Vagina (tissue), 2 donors: ENCODE data around the gene SS18L1. TPM values are rescaled to one million over a fixed set of nuclear protein-coding genes. Genes with fewer than 3 reads are reported as not detected.

Source experiments
- DNase-seq, 2 donors: peaks; one replicate each; pipeline ENCODE4 v3.0.0-alpha.2; 2017; ENCODE audit errors: extremely low spot score in 2 of 2
- H3K27ac ChIP-seq: fragments of 200-600 bp; sonication (generic); one replicate; pipeline ENCODE4 v1.5.1; 2019
- H3K27me3 ChIP-seq: fragments of 200-600 bp; sonication (generic); one replicate; pipeline ENCODE4 v1.5.1; 2019
- H3K36me3 ChIP-seq, 2 donors: fragments of 200-600 bp; sonication (generic); one replicate each; pipeline ENCODE4 v1.5.1; 2017 to 2019
- H3K4me1 ChIP-seq: fragments of 200-600 bp; sonication (generic); one replicate; pipeline ENCODE4 v1.5.1; 2019
- H3K4me3 ChIP-seq, 2 donors: fragments of 200-600 bp; sonication (generic); 1 replicate in 1 of 2; 2 replicates in 1 of 2; pipeline ENCODE4 v1.5.1; 2016 to 2019
- H3K9me3 ChIP-seq: fragments of 200-600 bp; sonication (generic); one replicate; pipeline ENCODE4 v1.5.1; 2019
- POLR2A ChIP-seq, 2 donors: fragments of 450-650 bp; IDR thresholded peaks; one replicate each; pipeline ENCODE4 v1.6.1; 2017; ENCODE audit warnings: antibody characterized with exemption in 2 of 2, mild to moderate bottlenecking in 2 of 2, moderate library complexity in 2 of 2
- POLR2AphosphoS5 ChIP-seq, 2 donors: sonication (generic); formaldehyde crosslinking; IDR thresholded peaks; one replicate each; pipeline ENCODE4 v1.9.0; 2017; ENCODE audit warnings: antibody characterized with exemption in 2 of 2, mild to moderate bottlenecking in 2 of 2, low read depth in 1 of 2; ENCODE audit not compliant: insufficient read depth in 1 of 2
- intact Hi-C: fragments of 100-400 bp; cut with DNase I; formaldehyde crosslinking; loops from one replicate; pipeline ENCODE4 v1.15.1; 2023
- total RNA-seq: library from RNA; depleted of rRNA; stranded (reverse); fragments of >200 nt; gene quantifications from one replicate; pipeline ENCODE4 v1.2.3, GENCODE V29; 2016
- TF ChIP-seq, protein P1 (sequence below), 3 experiments: fragments of 450-650 bp in 2 of 3; fragments of 200-600 bp in 1 of 3; sonication (generic) in 1 of 3; IDR thresholded peaks; one replicate each; pipeline ENCODE4 v1.5.1; 2017 to 2019; ENCODE audit warnings: antibody characterized with exemption in 3 of 3, mild to moderate bottlenecking in 2 of 3, moderate library complexity in 2 of 3

SS18L1 gene
- total RNA-seq, 1 donor from 2014 or later: 25.3 TPM

DNA sequence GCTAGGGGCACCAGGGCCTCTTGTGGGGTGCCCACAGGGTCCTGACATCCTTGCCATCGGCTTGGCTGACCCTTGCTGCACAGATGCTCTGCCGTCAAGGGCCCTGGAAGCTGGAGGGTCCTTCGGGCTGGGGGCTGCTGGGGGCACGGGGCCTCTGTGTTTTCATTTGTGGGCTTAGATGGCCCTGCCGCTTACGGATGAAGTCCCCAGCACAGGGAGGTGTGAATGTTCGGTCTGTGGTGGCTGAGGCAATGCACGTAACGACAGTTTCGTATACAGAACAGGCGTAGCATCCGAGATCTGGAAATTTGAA, 14.5 kb downstream of the SS18L1 start:
- TF ChIP-seq POLR2A (IDR thresholded peaks at IDR 0.05): no peak
- no peak for TF ChIP-seq POLR2AphosphoS5 (IDR thresholded peaks at IDR 0.05; ENCODE audit: insufficient read depth in 1 of 2, low read depth in 1 of 2)
- peaks cover 19% of the 10 kb centered on the region for H3K4me1 ChIP-seq
- DNase-seq: no peak
- no peaks in the 10 kb centered on the region for H3K9me3 ChIP-seq
- no peaks in the 10 kb centered on the region for H3K27me3 ChIP-seq
- intact Hi-C loops: no loop called here
- peaks cover 0 to 17% of the 10 kb centered on the region in 2 donors for H3K36me3 ChIP-seq
- no peak overlapping the region for H3K27ac ChIP-seq
- H3K4me3 ChIP-seq: no peak overlapping the region

DNA sequence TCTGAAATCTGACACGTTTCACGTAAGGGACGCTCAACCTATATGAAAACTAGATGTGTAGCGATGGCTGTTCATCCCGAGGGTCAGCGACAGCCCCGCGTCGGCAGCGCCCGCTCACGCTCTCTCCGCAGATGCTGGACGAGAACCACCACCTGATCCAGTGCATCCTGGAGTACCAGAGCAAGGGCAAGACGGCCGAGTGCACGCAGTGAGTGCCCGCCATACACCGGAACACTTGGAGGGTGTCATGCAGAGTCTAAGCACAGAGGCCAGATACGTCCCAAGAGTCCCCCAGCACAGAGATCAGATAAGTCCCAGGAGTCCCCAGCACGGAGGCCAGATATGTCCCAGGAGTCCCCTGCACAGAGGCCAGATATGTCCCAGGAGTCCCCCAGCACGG, 15.0 kb downstream of the SS18L1 start:
- no peaks in the 10 kb centered on the region for H3K9me3 ChIP-seq
- H3K27me3 ChIP-seq: no peaks in the 10 kb centered on the region
- TF ChIP-seq, protein P1, sequence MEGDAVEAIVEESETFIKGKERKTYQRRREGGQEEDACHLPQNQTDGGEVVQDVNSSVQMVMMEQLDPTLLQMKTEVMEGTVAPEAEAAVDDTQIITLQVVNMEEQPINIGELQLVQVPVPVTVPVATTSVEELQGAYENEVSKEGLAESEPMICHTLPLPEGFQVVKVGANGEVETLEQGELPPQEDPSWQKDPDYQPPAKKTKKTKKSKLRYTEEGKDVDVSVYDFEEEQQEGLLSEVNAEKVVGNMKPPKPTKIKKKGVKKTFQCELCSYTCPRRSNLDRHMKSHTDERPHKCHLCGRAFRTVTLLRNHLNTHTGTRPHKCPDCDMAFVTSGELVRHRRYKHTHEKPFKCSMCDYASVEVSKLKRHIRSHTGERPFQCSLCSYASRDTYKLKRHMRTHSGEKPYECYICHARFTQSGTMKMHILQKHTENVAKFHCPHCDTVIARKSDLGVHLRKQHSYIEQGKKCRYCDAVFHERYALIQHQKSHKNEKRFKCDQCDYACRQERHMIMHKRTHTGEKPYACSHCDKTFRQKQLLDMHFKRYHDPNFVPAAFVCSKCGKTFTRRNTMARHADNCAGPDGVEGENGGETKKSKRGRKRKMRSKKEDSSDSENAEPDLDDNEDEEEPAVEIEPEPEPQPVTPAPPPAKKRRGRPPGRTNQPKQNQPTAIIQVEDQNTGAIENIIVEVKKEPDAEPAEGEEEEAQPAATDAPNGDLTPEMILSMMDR (IDR thresholded peaks at IDR 0.05): no peak
- TF ChIP-seq POLR2AphosphoS5 (IDR thresholded peaks at IDR 0.05; ENCODE audit: insufficient read depth in 1 of 2, low read depth in 1 of 2) (no peak), POLR2A (IDR thresholded peaks at IDR 0.05) (no peak)
- peaks cover 19% of the 10 kb centered on the region for H3K4me1 ChIP-seq
- no peak overlapping the region for H3K4me3 ChIP-seq
- no peak for DNase-seq
- no peak overlapping the region for H3K27ac ChIP-seq
- H3K36me3 ChIP-seq: peaks cover 0 to 22% of the 10 kb centered on the region in 2 donors
- intact Hi-C loops: no loop called here

DNA sequence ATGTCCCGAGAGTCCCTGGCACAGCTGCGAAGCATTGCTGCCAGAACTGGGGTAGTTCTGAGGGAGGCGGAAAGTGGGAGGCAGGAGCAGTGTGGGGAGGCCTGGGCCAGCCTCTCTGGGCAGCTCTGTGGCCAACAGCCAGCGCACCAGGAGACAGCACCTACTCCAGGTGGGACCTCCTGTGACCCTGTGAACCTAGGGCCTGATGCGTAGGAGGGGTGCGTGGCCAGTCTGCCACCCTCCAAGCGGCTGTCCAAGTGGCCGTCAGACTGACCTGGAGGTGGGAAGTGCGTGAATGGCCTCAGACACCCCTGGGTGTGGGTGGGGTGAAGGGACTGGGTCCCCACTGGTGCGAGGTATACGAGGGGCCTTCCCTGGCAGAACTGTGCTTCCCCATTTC, 15.5 kb downstream of the SS18L1 start:
- H3K36me3 ChIP-seq: peaks cover 0 to 27% of the 10 kb centered on the region in 2 donors
- peaks cover 19% of the 10 kb centered on the region for H3K4me1 ChIP-seq
- H3K9me3 ChIP-seq: no peaks in the 10 kb centered on the region
- no peaks in the 10 kb centered on the region for H3K27me3 ChIP-seq
- no peak overlapping the region for H3K27ac ChIP-seq
- intact Hi-C loops: no loop called here
- H3K4me3 ChIP-seq: no peak overlapping the region
- no peak for TF ChIP-seq POLR2A (IDR thresholded peaks at IDR 0.05)
- TF ChIP-seq, protein P1 (IDR thresholded peaks at IDR 0.05): no peak
- no peak for TF ChIP-seq POLR2AphosphoS5 (IDR thresholded peaks at IDR 0.05; ENCODE audit: insufficient read depth in 1 of 2, low read depth in 1 of 2)
- DNase-seq: no peak

DNA sequence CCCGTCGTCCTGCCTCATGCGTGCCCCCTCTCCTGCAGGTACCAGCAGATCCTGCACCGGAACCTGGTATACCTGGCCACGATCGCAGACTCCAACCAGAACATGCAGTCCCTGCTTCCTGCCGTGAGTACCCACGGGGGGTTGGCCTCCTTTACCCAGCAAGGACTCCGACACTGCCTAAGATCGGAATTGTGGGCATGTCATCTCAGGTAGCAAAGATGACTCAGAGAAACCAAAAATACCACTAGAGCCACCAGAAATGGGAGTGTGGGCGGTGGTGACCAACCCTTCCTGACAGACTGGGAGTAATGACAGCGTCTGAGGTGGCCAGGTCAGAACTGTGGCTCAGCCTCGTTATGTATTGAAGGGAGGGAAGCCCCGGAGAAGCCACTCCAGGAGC, 16.3 kb downstream of the SS18L1 start:
- no peaks in the 10 kb centered on the region for H3K27me3 ChIP-seq
- peaks cover 19% of the 10 kb centered on the region for H3K4me1 ChIP-seq
- TF ChIP-seq POLR2A (IDR thresholded peaks at IDR 0.05) (no peak), POLR2AphosphoS5 (IDR thresholded peaks at IDR 0.05; ENCODE audit: insufficient read depth in 1 of 2, low read depth in 1 of 2) (no peak)
- TF ChIP-seq, protein P1 (IDR thresholded peaks at IDR 0.05): no peak
- no peak for DNase-seq
- H3K36me3 ChIP-seq: peaks cover 0 to 32% of the 10 kb centered on the region in 2 donors
- H3K9me3 ChIP-seq: no peaks in the 10 kb centered on the region
- no peak overlapping the region for H3K4me3 ChIP-seq
- H3K27ac ChIP-seq: no peak overlapping the region
- intact Hi-C loops: no loop called here

GRCh38 chr20:62160253-62160652, 16.7 kb downstream of the SS18L1 start:
- H3K27me3 ChIP-seq: no peaks in the 10 kb centered on the region
- H3K4me1 ChIP-seq: peaks cover 18% of the 10 kb centered on the region
- intact Hi-C loops: no loop called here
- H3K4me3 ChIP-seq: no peak overlapping the region
- H3K9me3 ChIP-seq: no peaks in the 10 kb centered on the region
- H3K27ac ChIP-seq: no peak overlapping the region
- no peak for DNase-seq
- H3K36me3 ChIP-seq: peaks cover 0 to 37% of the 10 kb centered on the region in 2 donors
- TF ChIP-seq POLR2A (IDR thresholded peaks at IDR 0.05) (no peak), POLR2AphosphoS5 (IDR thresholded peaks at IDR 0.05; ENCODE audit: insufficient read depth in 1 of 2, low read depth in 1 of 2) (no peak)
- TF ChIP-seq, protein P1 (IDR thresholded peaks at IDR 0.05): no peak
